Keratinocyte (primary cell): ENCODE data around the gene TNIP1.

ENCODE experiments used
- EZH2 ChIP-seq: IDR thresholded peaks from one replicate; pipeline ENCODE4 v1.6.1; 2012; ENCODE audit warnings: inconsistent platforms, mild to moderate bottlenecking, low read length, moderate library complexity
- TF ChIP-seq, protein P1 (sequence below), 3 experiments: IDR thresholded peaks in 1 of 3; conservative IDR thresholded peaks in 1 of 3; optimal IDR thresholded peaks in 1 of 3; 2 replicates in 2 of 3; 3 replicates in 1 of 3; pipeline versions ENCODE3 to v1.5.1; 2011; ENCODE audit warnings: low read length in 3 of 3, mild to moderate bottlenecking in 3 of 3, moderate library complexity in 2 of 3, control low read depth in 1 of 3, inconsistent platforms in 1 of 3; ENCODE audit not compliant: insufficient read depth in 2 of 3; ENCODE audit errors: extremely low read depth in 1 of 3

DNA sequence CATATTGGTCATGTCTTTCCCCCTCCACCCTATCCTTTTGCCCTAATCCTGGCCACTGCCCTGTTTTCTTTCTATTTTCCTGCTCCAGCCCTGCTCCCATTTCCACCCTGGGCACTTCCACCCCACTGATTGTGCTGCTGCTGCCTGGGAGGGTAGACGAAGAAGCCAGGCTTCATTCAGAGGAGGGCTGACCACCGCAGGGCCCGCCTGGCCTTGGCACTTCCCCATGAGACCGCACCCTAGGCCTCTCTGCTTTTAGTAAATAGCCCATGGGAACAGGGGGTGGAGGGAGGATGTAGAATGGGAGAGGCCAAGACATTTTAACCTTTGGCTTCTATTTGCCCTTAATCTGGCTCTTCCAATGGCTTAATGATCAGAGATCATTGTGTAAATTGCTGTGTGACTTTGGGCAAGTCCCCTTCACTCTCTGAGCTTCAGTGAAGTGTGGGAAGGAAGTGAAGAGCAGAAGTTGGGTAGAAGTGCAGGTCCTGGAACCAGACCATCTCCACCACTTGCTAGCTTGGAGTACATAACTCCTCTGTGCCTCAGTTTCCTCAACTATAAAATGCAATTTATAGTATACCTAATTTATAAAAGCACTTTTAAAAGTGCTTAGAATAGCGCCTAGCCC, 74.0 kb downstream of the TNIP1 start:
- TF ChIP-seq, protein P1, sequence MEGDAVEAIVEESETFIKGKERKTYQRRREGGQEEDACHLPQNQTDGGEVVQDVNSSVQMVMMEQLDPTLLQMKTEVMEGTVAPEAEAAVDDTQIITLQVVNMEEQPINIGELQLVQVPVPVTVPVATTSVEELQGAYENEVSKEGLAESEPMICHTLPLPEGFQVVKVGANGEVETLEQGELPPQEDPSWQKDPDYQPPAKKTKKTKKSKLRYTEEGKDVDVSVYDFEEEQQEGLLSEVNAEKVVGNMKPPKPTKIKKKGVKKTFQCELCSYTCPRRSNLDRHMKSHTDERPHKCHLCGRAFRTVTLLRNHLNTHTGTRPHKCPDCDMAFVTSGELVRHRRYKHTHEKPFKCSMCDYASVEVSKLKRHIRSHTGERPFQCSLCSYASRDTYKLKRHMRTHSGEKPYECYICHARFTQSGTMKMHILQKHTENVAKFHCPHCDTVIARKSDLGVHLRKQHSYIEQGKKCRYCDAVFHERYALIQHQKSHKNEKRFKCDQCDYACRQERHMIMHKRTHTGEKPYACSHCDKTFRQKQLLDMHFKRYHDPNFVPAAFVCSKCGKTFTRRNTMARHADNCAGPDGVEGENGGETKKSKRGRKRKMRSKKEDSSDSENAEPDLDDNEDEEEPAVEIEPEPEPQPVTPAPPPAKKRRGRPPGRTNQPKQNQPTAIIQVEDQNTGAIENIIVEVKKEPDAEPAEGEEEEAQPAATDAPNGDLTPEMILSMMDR (optimal IDR thresholded peaks at IDR 0.05 in 1 of 3, IDR thresholded peaks at IDR 0.05 in 1 of 3, conservative IDR thresholded peaks at IDR 0.05 in 1 of 3; ENCODE audit: extremely low read depth in 1 of 3, insufficient read depth in 2 of 3, low read length in 3 of 3): no peak
- no peak for TF ChIP-seq EZH2
